Measurements from ENCODE around the gene KCNG2.

DNA sequence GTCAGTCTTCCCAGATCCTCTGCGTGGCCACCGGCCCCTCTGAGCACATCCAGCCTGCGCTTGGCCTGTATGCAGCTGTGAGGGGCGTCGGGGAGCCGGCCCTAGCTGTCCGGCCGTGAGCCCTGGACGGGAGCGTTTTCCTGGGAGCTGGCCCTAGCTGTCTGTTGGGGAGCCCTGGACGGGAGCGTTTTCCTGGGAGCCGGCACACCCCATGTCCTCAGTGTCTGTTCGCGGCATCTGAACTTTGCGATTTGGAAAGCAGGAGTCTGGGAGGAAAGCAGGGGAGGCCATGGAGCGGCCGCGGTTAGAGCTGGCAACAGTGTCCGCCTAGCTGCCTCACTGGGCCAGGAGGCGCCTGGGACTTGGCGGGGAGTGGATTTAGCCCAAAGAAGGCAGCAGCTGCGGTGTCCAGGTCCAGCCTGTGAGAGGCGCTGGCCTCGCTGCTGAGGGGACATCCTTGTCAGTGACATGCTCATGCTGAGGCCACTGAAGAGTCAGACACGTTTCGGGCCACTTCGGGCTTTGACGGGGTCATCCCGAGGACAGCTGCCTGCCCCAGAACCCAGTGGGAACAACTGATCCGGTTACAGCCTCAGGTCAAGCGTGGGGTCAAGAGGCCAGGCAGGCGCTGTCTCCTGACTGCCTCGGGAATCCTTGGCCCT is 75.8 kb downstream of the KCNG2 start:
- TF ChIP-seq CTCF (IDR thresholded peaks at IDR 0.05) (no peak), POLR2A (IDR thresholded peaks at IDR 0.05) (no peak)
